ENCODE data around the gene ZG16B.
A peak's percentile ranks its signal among the peaks of the same experiment; 100 is the strongest.

Gene ZG16B

GRCh38 chr16:2855536-2855935 is 25.4 kb downstream of the ZG16B start:
- H3K4me3 Mint-ChIP-seq = no peak overlapping the region
- H3K27me3 Mint-ChIP-seq (ENCODE audit: low read depth) = peaks cover 11% of the 10 kb centered on the region
- peaks cover 7% of the 10 kb centered on the region for H3K36me3 Mint-ChIP-seq (ENCODE audit: low read depth)
- peaks cover 3% of the 10 kb centered on the region for H3K4me1 Mint-ChIP-seq (ENCODE audit: low read depth)
- peaks cover 10% of the 10 kb centered on the region for H3K9me3 Mint-ChIP-seq
- H3K27ac Mint-ChIP-seq = no peak overlapping the region

GRCh38 chr16:2856061-2856670 is 26.1 kb downstream of the ZG16B start:
- Mint-ChIP-seq H3K9me3 (peaks cover 12% of the 10 kb centered on the region), H3K27ac (no peak overlapping the region), H3K36me3 (ENCODE audit: low read depth) (peaks cover 7% of the 10 kb centered on the region), H3K27me3 (ENCODE audit: low read depth) (peaks cover 11% of the 10 kb centered on the region), H3K4me1 (ENCODE audit: low read depth) (peaks cover 3% of the 10 kb centered on the region), H3K4me3 (peak overlapping the region; percentile 35)

GRCh38 chr16:2856686-2857450 is 26.8 kb downstream of the ZG16B start:
- H3K4me1 Mint-ChIP-seq (ENCODE audit: low read depth) = peaks cover 3% of the 10 kb centered on the region
- peaks cover 7% of the 10 kb centered on the region for H3K36me3 Mint-ChIP-seq (ENCODE audit: low read depth)
- no peak overlapping the region for H3K27ac Mint-ChIP-seq
- peak overlapping the region; percentile 35 for H3K4me3 Mint-ChIP-seq
- H3K9me3 Mint-ChIP-seq = peaks cover 14% of the 10 kb centered on the region
- peaks cover 11% of the 10 kb centered on the region for H3K27me3 Mint-ChIP-seq (ENCODE audit: low read depth)

DNA sequence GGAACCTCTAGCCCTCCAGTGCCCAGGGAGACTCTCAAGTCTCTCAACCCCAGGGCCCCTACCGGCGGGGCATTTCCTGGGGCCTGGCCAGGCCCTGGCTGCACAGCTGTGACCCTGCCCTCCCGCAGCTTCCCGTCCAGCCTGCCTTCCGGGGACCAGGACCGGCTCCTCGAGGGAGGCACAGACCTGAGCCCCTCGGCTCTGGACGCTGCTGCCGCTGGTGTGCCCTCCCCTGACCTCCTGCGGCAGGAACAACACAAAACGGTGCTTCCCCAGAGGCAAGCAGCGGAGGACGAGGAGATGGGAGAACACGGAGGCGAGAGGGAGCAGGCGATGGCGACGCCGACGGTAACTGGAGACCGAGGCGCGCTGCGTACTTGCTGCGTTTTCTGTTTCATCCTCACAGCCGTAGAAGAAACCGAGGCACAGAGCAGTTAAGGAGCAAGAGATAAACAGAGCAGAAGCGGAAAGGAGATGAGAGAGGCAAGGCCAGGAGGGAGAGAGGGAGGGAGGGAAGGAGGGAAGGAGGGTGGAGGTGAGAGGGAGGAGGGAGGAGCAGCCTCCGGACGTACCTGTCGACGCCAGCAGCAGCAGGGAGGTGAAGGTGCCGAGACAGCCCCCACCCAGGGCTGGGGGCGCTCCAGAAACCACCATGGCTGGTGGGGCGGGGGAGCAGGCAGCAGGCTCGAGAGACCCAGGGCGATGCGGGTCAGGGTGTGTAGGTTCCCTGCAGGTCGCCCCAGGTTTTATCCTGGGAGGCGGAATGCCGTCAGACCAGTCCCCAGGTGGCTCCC is 27.5 kb downstream of the ZG16B start, which contains the start of gene PRSS22:
Gene PRSS22 (minus strand): TSS at position 720 of the 794 bp plus-strand sequence. CDS start 66 bp downstream, at position 654.
- peaks cover 14% of the 10 kb centered on the region for H3K9me3 Mint-ChIP-seq
- H3K27ac Mint-ChIP-seq = no peak within 1 kb of the TSS
- peaks cover 7% of the 10 kb centered on the region for H3K36me3 Mint-ChIP-seq (ENCODE audit: low read depth)
- H3K4me1 Mint-ChIP-seq (ENCODE audit: low read depth) = peaks cover 3% of the 10 kb centered on the region
- H3K27me3 Mint-ChIP-seq (ENCODE audit: low read depth) = peaks cover 11% of the 10 kb centered on the region
- peak within 1 kb of the TSS; percentile 83 for H3K4me3 Mint-ChIP-seq

- Mint-ChIP-seq H3K4me1 (ENCODE audit: low read depth) (peaks cover 3% of the 10 kb centered on the region), H3K27ac (no peak overlapping the region), H3K27me3 (ENCODE audit: low read depth) (peaks cover 11% of the 10 kb centered on the region), H3K4me3 (no peak overlapping the region), H3K9me3 (peaks cover 14% of the 10 kb centered on the region), H3K36me3 (ENCODE audit: low read depth) (peaks cover 7% of the 10 kb centered on the region)
These were observed 28.3 kb downstream of the ZG16B start for GRCh38 chr16:2858245-2859025.

GRCh38 chr16:2859686-2860265 is 29.7 kb downstream of the ZG16B start:
- H3K9me3 Mint-ChIP-seq = peaks cover 6% of the 10 kb centered on the region
- peaks cover 18% of the 10 kb centered on the region for H3K27me3 Mint-ChIP-seq (ENCODE audit: low read depth)
- no peak overlapping the region for H3K27ac Mint-ChIP-seq
- peaks cover 3% of the 10 kb centered on the region for H3K4me1 Mint-ChIP-seq (ENCODE audit: low read depth)
- no peak overlapping the region for H3K4me3 Mint-ChIP-seq
- peaks cover under 1% of the 10 kb centered on the region for H3K36me3 Mint-ChIP-seq (ENCODE audit: low read depth)

DNA sequence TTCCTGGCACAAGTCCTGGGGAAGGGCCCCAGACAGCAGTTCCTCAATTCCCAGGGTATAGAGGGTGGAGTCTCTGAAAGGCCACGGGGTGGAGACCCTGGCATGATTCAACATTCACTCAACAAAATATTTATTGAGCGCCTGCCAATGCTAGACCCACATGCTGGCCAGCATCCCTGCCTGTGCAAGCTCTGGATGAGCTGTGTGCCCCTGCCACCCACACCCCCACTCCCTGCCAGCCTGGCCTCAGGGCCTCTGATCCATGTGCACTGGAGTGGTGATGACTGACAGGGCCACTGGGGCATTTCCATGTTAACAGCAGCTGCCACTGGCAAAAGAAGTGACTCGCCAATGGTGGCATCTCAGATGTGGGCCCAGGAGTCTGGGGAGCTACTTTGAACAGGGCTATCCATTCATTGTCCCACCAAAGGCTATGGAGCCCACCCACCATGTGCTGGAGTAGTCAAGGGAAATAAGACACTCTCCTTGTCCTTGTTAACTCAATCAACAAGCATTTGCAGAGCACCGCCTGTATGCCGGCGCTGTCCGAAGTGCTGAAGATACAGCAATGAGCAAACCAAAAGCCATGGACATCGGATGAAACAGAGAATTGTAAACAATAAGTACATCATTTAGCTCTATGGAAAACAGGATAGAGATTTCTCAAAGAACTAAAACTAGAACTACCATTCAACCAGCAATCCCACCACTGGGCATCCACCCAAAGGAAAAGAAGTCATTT is 30.9 kb downstream of the ZG16B start:
- no peak overlapping the region for H3K4me3 Mint-ChIP-seq
- H3K9me3 Mint-ChIP-seq = peaks cover 5% of the 10 kb centered on the region
- no peak overlapping the region for H3K27ac Mint-ChIP-seq
- peaks cover 3% of the 10 kb centered on the region for H3K4me1 Mint-ChIP-seq (ENCODE audit: low read depth)
- peaks cover 23% of the 10 kb centered on the region for H3K27me3 Mint-ChIP-seq (ENCODE audit: low read depth)
- H3K36me3 Mint-ChIP-seq (ENCODE audit: low read depth) = no peaks in the 10 kb centered on the region

GRCh38 chr16:2865651-2866050 is 35.5 kb downstream of the ZG16B start:
- Mint-ChIP-seq H3K36me3 (ENCODE audit: low read depth) (no peaks in the 10 kb centered on the region), H3K4me3 (no peak overlapping the region), H3K27ac (no peak overlapping the region), H3K9me3 (peaks cover 5% of the 10 kb centered on the region), H3K27me3 (ENCODE audit: low read depth) (peaks cover 17% of the 10 kb centered on the region), H3K4me1 (ENCODE audit: low read depth) (peaks cover 8% of the 10 kb centered on the region)

DNA sequence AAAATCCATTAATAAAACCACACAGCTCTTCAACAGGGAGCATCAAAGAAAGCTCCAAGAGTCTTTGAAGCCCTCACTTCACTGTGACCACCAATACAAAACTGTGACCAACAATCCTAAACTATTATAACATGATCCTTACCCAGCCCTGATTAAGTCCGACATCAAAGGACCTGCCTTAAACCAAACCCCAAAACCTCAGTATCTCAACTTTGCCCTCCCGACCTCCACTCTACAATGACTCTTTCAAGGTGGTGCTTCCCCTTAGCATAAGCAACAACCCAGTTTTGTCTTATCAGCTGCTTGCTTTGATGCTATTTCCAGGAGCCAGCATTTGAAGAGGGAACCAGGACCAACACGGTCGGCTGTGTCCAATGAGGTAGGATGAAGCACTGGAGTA is 36.3 kb downstream of the ZG16B start:
- no peaks in the 10 kb centered on the region for H3K36me3 Mint-ChIP-seq (ENCODE audit: low read depth)
- H3K4me3 Mint-ChIP-seq = peak overlapping the region; percentile 33
- H3K27me3 Mint-ChIP-seq (ENCODE audit: low read depth) = peaks cover 17% of the 10 kb centered on the region
- peaks cover 8% of the 10 kb centered on the region for H3K4me1 Mint-ChIP-seq (ENCODE audit: low read depth)
- H3K9me3 Mint-ChIP-seq = no peaks in the 10 kb centered on the region
- H3K27ac Mint-ChIP-seq = peak overlapping the region; percentile 21

DNA sequence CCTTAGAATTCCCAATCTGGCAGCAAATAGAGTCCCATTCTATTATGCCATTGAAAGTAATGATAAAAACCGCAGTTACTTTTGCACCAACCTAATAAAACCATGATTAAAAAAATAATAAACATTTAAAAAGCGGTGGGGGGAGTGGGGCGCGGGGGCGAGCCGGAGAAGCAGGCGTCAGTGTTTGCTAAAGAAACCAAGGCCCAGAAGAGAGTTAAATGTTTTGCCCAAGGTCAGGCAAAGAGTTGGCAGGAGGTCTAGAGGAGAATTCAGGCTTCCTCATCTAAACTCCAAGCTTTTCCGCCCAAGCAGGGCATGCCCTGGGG is 37.5 kb downstream of the ZG16B start:
- H3K27me3 Mint-ChIP-seq (ENCODE audit: low read depth) = peaks cover 17% of the 10 kb centered on the region
- H3K4me3 Mint-ChIP-seq = peak overlapping the region; percentile 87
- H3K36me3 Mint-ChIP-seq (ENCODE audit: low read depth) = no peaks in the 10 kb centered on the region

GRCh38 chr16:2867987-2868789 is 38.1 kb downstream of the ZG16B start:
- Mint-ChIP-seq H3K4me3 (peak overlapping the region; percentile 87), H3K9me3 (no peaks in the 10 kb centered on the region), H3K27ac (peak overlapping the region; percentile 83), H3K36me3 (ENCODE audit: low read depth) (no peaks in the 10 kb centered on the region), H3K4me1 (ENCODE audit: low read depth) (peaks cover 8% of the 10 kb centered on the region), H3K27me3 (ENCODE audit: low read depth) (peaks cover 17% of the 10 kb centered on the region)

More for the DNA sequence above, 37.5 kb downstream of the ZG16B start:
- Mint-ChIP-seq H3K4me1 (ENCODE audit: low read depth) (peaks cover 8% of the 10 kb centered on the region), H3K9me3 (no peaks in the 10 kb centered on the region), H3K27ac (peak overlapping the region; percentile 83)

DNA sequence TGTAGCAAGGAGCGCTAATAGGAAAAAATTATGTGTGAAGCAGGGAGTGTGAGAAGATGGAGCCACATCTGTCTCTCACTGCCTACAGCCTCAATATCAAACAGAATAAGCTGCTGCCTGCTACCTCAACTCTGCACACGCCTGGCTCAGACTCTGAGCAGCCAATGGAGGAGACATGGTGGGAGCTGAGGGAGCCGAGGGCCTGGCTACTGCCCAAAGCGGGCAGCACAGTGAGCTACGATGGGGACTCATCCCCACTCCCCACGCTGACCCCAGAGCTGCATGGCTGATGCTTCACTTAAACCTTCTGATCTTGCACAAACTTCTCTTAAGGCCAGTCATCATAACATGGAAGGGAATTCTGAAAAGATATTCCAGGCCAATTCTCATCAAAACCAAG is 41.8 kb downstream of the ZG16B start:
- Mint-ChIP-seq H3K27me3 (ENCODE audit: low read depth) (peaks cover 5% of the 10 kb centered on the region), H3K4me1 (ENCODE audit: low read depth) (peaks cover 8% of the 10 kb centered on the region), H3K9me3 (no peaks in the 10 kb centered on the region), H3K27ac (no peak overlapping the region), H3K4me3 (no peak overlapping the region), H3K36me3 (ENCODE audit: low read depth) (no peaks in the 10 kb centered on the region)
